ENCODE measurements around the gene LINC01488.

The LINC01488 gene

GRCh38 chr11:69488543-69488940, 7.1 kb downstream of the LINC01488 start:
- no peak for DNase-seq
- TF ChIP-seq, protein P1, sequence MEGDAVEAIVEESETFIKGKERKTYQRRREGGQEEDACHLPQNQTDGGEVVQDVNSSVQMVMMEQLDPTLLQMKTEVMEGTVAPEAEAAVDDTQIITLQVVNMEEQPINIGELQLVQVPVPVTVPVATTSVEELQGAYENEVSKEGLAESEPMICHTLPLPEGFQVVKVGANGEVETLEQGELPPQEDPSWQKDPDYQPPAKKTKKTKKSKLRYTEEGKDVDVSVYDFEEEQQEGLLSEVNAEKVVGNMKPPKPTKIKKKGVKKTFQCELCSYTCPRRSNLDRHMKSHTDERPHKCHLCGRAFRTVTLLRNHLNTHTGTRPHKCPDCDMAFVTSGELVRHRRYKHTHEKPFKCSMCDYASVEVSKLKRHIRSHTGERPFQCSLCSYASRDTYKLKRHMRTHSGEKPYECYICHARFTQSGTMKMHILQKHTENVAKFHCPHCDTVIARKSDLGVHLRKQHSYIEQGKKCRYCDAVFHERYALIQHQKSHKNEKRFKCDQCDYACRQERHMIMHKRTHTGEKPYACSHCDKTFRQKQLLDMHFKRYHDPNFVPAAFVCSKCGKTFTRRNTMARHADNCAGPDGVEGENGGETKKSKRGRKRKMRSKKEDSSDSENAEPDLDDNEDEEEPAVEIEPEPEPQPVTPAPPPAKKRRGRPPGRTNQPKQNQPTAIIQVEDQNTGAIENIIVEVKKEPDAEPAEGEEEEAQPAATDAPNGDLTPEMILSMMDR (IDR thresholded peaks at IDR 0.05; ENCODE audit: low read depth, low read length), result no peak
- Histone ChIP-seq H3K9me3 (no peaks in the 10 kb centered on the region), H3K36me3 (no peaks in the 10 kb centered on the region), H3K4me1 (no peaks in the 10 kb centered on the region), H3K27me3 (no peaks in the 10 kb centered on the region), H3K4me3 (ENCODE audit: low read depth, low read length) (no peak overlapping the region)

- Histone ChIP-seq H3K36me3 (no peaks in the 10 kb centered on the region), H3K27me3 (no peaks in the 10 kb centered on the region), H3K4me3 (ENCODE audit: low read depth, low read length) (no peak overlapping the region), H3K4me1 (no peaks in the 10 kb centered on the region; the same call in 1 of the 2 replicates), H3K9me3 (no peaks in the 10 kb centered on the region)
- TF ChIP-seq, protein P1 (IDR thresholded peaks at IDR 0.05; ENCODE audit: low read depth, low read length), result no peak
- DNase-seq, result no peak
Measured at GRCh38 chr11:69489031-69489745, 7.7 kb downstream of the LINC01488 start.

DNA sequence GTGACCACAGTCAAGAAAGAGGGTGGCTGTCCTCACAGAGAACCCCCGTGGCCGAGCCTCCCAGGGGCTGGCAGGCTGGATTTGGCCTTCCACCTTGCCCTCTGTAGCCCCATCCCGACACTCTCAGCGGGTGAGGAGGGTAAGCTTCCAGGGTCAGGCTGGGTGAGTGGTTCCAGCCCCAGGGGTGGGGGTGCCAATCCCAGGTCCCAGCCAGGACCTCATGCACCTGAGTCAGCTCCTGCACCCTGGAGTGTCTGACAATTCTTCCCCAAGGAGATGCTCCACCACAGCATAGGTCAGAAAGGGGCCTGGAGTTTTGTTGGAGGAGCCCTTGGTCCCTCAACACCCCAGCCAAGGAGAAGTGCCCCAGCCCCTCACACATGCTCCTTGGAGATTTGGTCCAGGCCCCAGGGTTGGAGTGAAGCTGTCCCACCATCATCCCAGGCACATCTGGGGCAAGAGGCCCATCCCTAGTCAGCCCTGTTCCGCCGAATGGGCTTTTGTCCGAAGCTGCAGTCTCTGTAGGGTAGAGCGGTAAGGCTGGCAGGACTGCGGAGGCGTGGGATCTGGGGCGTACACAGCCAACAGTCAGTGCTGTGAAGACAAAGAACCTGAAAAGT, 8.4 kb downstream of the LINC01488 start:
- Histone ChIP-seq H3K4me3 (ENCODE audit: low read depth, low read length) (no peak overlapping the region), H3K4me1 (peaks cover 5% of the 10 kb centered on the region), H3K9me3 (no peaks in the 10 kb centered on the region), H3K27me3 (no peaks in the 10 kb centered on the region), H3K36me3 (no peaks in the 10 kb centered on the region)
- TF ChIP-seq, protein P1 (IDR thresholded peaks at IDR 0.05; ENCODE audit: low read depth, low read length), result no peak
- no peak for DNase-seq

- Histone ChIP-seq H3K36me3 (no peaks in the 10 kb centered on the region), H3K9me3 (no peaks in the 10 kb centered on the region), H3K4me1 (peaks cover 5% of the 10 kb centered on the region), H3K27me3 (no peaks in the 10 kb centered on the region), H3K4me3 (ENCODE audit: low read depth, low read length) (no peak overlapping the region)
- TF ChIP-seq, protein P1 (IDR thresholded peaks at IDR 0.05; ENCODE audit: low read depth, low read length), result no peak
- no peak for DNase-seq
Measured at GRCh38 chr11:69490516-69490915, 9.1 kb downstream of the LINC01488 start.

GRCh38 chr11:69491071-69492031, 9.9 kb downstream of the LINC01488 start:
- peaks cover 5% of the 10 kb centered on the region for H3K4me1 ChIP-seq
- no peak overlapping the region for H3K4me3 ChIP-seq (ENCODE audit: low read depth, low read length)
- TF ChIP-seq, protein P1 (IDR thresholded peaks at IDR 0.05; ENCODE audit: low read depth, low read length), result no peak
- no peak for DNase-seq
- H3K27me3 ChIP-seq, result no peaks in the 10 kb centered on the region
- H3K9me3 ChIP-seq, result no peaks in the 10 kb centered on the region
- no peaks in the 10 kb centered on the region for H3K36me3 ChIP-seq
